Lung (tissue), 4 donors: ENCODE results near the gene NPM3. TPM values are rescaled to one million over a fixed set of nuclear protein-coding genes. Genes with fewer than 3 reads are reported as not detected.

ENCODE experiments used
- polyA plus RNA-seq, 2 donors: library from polyadenylated mRNA; stranded (reverse); fragments of 200-250 nt; gene quantifications; one replicate each; pipeline ENCODE4 v1.2.1, GENCODE V29; 2013
- total RNA-seq, 2 donors: library from RNA; depleted of rRNA in 1 of 2; stranded (reverse); fragments of >200 nt in 1 of 2; gene quantifications; one replicate each; pipeline ENCODE4 v1.2.1, GENCODE V29; 2014 to 2021
- donor health status: Bipolar disorder and iron deficiency.
- donor health status: healthy.
- donor health status: DM: yes; HTN: yes; CAD: no.

Gene NPM3
- total and polyA plus RNA-seq, 4 donors, result 18.1 to 36.3 (median 24.2) TPM

Other genes with a start within 250 kb of the NPM3 start
- 10 to 100 TPM; 23.1 to 26.9 TPM for gene POLL, start 195.2 kb downstream of the NPM3 start, total RNA-seq
- gene POLL, start 195.2 kb downstream of the NPM3 start, polyA plus RNA-seq, result 10 to 100 TPM; 16.6 to 26.9 TPM
- 10 to 100 TPM; 24.1 to 25.5 TPM for gene DPCD, start 195.1 kb downstream of the NPM3 start, total RNA-seq
- 10 to 100 TPM; 26.4 to 31.8 TPM for gene DPCD, start 195.1 kb downstream of the NPM3 start, polyA plus RNA-seq
- gene FBXW4, start 88.3 kb downstream of the NPM3 start, total RNA-seq, result 10 to 100 TPM; 60.9 to 65.6 TPM
- 10 to 100 TPM; 28.0 to 48.0 TPM for gene FBXW4, start 88.3 kb downstream of the NPM3 start, polyA plus RNA-seq
- not detected for gene FGF8, start 7.3 kb downstream of the NPM3 start, total RNA-seq
- gene FGF8, start 7.3 kb downstream of the NPM3 start, polyA plus RNA-seq, result under 1 TPM in 1 of 2 donors, not detected in 1; 0.08 TPM
- 100 to 1,000 TPM in 1 of 2 donors, 10 to 100 TPM in 1; 89.3 to 362 TPM for gene OGA, start 35.0 kb upstream of the NPM3 start, total RNA-seq
- gene OGA, start 35.0 kb upstream of the NPM3 start, polyA plus RNA-seq, result 10 to 100 TPM; 45.7 to 50.1 TPM
- 1 to 10 TPM; 2.6 to 3.1 TPM for gene KCNIP2, start 60.4 kb upstream of the NPM3 start, total RNA-seq
- gene KCNIP2, start 60.4 kb upstream of the NPM3 start, polyA plus RNA-seq, result 1 to 10 TPM in 1 of 2 donors, under 1 TPM in 1; 0.37 to 1.6 TPM